ENCODE results near the gene NUDT21.

Gene NUDT21

GRCh38 chr16:56419740-56420548, 31.2 kb downstream of the NUDT21 start:
- DNase-seq (ENCODE audit: low spot score), result no peak
- TF ChIP-seq, protein P1, sequence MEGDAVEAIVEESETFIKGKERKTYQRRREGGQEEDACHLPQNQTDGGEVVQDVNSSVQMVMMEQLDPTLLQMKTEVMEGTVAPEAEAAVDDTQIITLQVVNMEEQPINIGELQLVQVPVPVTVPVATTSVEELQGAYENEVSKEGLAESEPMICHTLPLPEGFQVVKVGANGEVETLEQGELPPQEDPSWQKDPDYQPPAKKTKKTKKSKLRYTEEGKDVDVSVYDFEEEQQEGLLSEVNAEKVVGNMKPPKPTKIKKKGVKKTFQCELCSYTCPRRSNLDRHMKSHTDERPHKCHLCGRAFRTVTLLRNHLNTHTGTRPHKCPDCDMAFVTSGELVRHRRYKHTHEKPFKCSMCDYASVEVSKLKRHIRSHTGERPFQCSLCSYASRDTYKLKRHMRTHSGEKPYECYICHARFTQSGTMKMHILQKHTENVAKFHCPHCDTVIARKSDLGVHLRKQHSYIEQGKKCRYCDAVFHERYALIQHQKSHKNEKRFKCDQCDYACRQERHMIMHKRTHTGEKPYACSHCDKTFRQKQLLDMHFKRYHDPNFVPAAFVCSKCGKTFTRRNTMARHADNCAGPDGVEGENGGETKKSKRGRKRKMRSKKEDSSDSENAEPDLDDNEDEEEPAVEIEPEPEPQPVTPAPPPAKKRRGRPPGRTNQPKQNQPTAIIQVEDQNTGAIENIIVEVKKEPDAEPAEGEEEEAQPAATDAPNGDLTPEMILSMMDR (IDR thresholded peaks at IDR 0.05), result no peak
- Histone ChIP-seq H3K27ac (no peak overlapping the region), H3K4me3 (no peak overlapping the region)

- TF ChIP-seq, protein P1 (IDR thresholded peaks at IDR 0.05), result no peak
- Histone ChIP-seq H3K27ac (no peak overlapping the region), H3K4me3 (no peak overlapping the region)
- no peak for DNase-seq (ENCODE audit: low spot score)
Measured at GRCh38 chr16:56417138-56417537, 34.0 kb downstream of the NUDT21 start.

- H3K27ac ChIP-seq, result no peak overlapping the region
- no peak for DNase-seq (ENCODE audit: low spot score)
- TF ChIP-seq, protein P1 (IDR thresholded peaks at IDR 0.05), result no peak
- H3K4me3 ChIP-seq, result no peak overlapping the region
Measured at GRCh38 chr16:56415875-56416274, 35.3 kb downstream of the NUDT21 start.

DNA sequence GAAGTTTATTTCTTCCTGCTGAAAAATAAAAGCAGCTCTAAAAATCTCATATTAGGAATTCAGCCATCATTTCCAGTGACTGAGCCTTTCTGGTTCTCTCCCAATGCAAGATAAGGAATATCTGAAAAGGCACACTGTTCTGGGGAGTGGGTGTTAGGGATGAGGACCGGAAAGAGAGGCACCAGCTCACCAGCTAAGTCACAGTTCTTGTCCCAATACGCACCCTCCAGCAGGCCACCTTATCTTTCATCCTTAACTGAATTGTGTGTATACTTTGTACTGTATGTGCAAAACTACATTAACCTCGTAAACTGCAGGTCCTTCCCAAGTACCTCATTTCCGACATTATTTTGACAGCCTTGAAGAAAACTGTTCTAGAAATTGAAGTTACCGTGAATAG, 36.8 kb downstream of the NUDT21 start:
- no peak overlapping the region for H3K27ac ChIP-seq
- DNase-seq (ENCODE audit: low spot score), result no peak
- TF ChIP-seq, protein P1 (IDR thresholded peaks at IDR 0.05), result no peak
- H3K4me3 ChIP-seq, result no peak overlapping the region

DNA sequence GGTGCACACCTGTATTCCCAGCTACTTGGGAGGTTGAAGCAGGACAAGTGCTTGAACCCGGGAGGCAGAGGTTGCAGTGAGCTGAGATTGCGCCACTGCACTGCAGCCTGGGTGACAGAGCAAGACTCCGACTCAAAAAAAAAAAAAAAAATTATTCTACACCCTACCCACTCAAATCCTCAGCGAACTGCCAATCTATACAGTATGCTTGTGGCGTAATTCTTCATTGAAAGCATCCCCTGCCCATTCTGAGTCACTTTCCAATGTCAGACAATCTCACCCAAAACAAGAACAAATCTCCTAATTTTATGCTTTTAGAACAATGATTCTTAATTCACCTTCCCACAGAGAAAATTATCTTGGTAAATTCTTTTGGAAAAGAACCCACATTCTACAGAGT, 37.8 kb downstream of the NUDT21 start:
- TF ChIP-seq, protein P1 (IDR thresholded peaks at IDR 0.05), result no peak
- no peak overlapping the region for H3K27ac ChIP-seq
- DNase-seq (ENCODE audit: low spot score), result no peak
- H3K4me3 ChIP-seq, result no peak overlapping the region

DNA sequence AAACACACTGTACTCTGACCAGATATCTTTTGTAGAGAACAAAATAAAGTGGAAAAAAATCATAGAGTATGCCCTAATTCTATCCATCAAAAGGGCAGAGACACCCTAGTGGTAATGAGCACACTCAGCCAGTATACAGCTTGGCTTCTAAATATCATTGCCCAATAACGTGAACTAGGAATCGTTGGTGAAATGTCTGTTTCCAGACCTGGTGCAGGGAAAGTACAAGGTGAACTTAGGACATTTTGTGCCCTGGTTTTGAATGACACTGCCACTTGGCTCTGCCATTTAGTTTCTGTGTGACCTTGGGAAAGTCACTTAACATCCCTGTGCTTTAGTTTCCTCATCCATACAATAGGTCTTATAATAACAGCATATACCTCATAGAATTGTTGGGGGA, 39.5 kb downstream of the NUDT21 start:
- no peak overlapping the region for H3K4me3 ChIP-seq
- DNase-seq (ENCODE audit: low spot score), result no peak
- TF ChIP-seq, protein P1 (IDR thresholded peaks at IDR 0.05), result no peak
- H3K27ac ChIP-seq, result no peak overlapping the region

GRCh38 chr16:56411123-56411522, 40.0 kb downstream of the NUDT21 start:
- TF ChIP-seq, protein P1 (IDR thresholded peaks at IDR 0.05), result no peak
- H3K27ac ChIP-seq, result no peak overlapping the region
- no peak overlapping the region for H3K4me3 ChIP-seq
- no peak for DNase-seq (ENCODE audit: low spot score)
